H1 (cell line): ENCODE data around the gene RAB3GAP2.

Experiments
- CEBPB ChIP-seq: IDR thresholded peaks from 2 replicates; pipeline ENCODE4 v1.6.1; 2012; ENCODE audit warnings: low read depth, low read length
- CHD1 ChIP-seq: IDR thresholded peaks from 2 replicates; pipeline ENCODE4 v1.6.1; 2012; ENCODE audit warnings: low read depth, low read length, improper control_type of control experiment
- EP300 ChIP-seq, 2 experiments: IDR thresholded peaks; 1 replicate in 1 of 2; 2 replicates in 1 of 2; pipeline ENCODE4 v1.6.1; 2011 to 2012; ENCODE audit warnings: low read depth in 2 of 2, low read length in 2 of 2, mild to moderate bottlenecking in 2 of 2, borderline replicate concordance in 1 of 2, inconsistent platforms in 1 of 2, moderate library complexity in 1 of 2
- EZH2 ChIP-seq: fragments of 200-600 bp; sonication (generic); IDR thresholded peaks from 2 replicates; pipeline ENCODE4 v1.7.1; 2012; ENCODE audit warnings: low read depth, mild to moderate bottlenecking, moderate library complexity, low read length, inconsistent platforms; ENCODE audit not compliant: severe bottlenecking
- HDAC2 ChIP-seq, 2 experiments: fragments of 300-600 bp in 1 of 2; sonication (generic) in 1 of 2; IDR thresholded peaks; 2 replicates each; pipeline ENCODE4 v1.6.1; 2011 to 2012; ENCODE audit warnings: low read depth in 2 of 2, low read length in 2 of 2, mild to moderate bottlenecking in 2 of 2, moderate library complexity in 2 of 2, borderline replicate concordance in 1 of 2, inconsistent platforms in 1 of 2
- MAFK ChIP-seq: IDR thresholded peaks from 2 replicates; pipeline ENCODE4 v1.6.1; 2012; ENCODE audit warnings: low read depth, mild to moderate bottlenecking, improper control_type of control experiment, low read length
- POLR2A ChIP-seq, 2 experiments: IDR thresholded peaks; 1 replicate in 1 of 2; 2 replicates in 1 of 2; pipeline ENCODE4 v1.6.1; 2011; ENCODE audit warnings: low read depth in 2 of 2, low read length in 2 of 2, mild to moderate bottlenecking in 2 of 2; ENCODE audit errors: control extremely low read depth in 1 of 2
- POLR2AphosphoS5 ChIP-seq: IDR thresholded peaks from 2 replicates; pipeline ENCODE4 v1.6.1; 2011; ENCODE audit warnings: low read depth, low read length
- RFX5 ChIP-seq: IDR thresholded peaks from 2 replicates; pipeline ENCODE4 v1.6.1; 2011; ENCODE audit warnings: low read depth, low read length, improper control_type of control experiment, borderline replicate concordance
- SIN3A ChIP-seq, 2 experiments: IDR thresholded peaks in 1 of 2; conservative IDR thresholded peaks in 1 of 2; 2 replicates each; pipeline ENCODE4 v1.6.1; 2011 to 2012; ENCODE audit warnings: low read length in 2 of 2, improper control_type of control experiment in 1 of 2, low read depth in 1 of 2, mild to moderate bottlenecking in 1 of 2
- TEAD4 ChIP-seq: IDR thresholded peaks from 2 replicates; pipeline ENCODE4 v1.6.1; 2012; ENCODE audit warnings: low read depth, low read length, inconsistent platforms, mixed read lengths
- YY1 ChIP-seq: IDR thresholded peaks from 2 replicates; pipeline ENCODE4 v1.6.1; 2011; ENCODE audit warnings: low read depth, mild to moderate bottlenecking, low read length
- TF ChIP-seq, protein P1 (sequence below), 3 experiments: IDR thresholded peaks; 1 replicate in 2 of 3; 2 replicates in 1 of 3; pipeline versions ENCODE4 v1.5.1 to v1.6.1; 2011; ENCODE audit warnings: low read length in 3 of 3, mild to moderate bottlenecking in 3 of 3, inconsistent platforms in 2 of 3, low read depth in 1 of 3, moderate library complexity in 1 of 3; ENCODE audit not compliant: insufficient read depth in 1 of 3; ENCODE audit errors: control extremely low read depth in 1 of 3

DNA sequence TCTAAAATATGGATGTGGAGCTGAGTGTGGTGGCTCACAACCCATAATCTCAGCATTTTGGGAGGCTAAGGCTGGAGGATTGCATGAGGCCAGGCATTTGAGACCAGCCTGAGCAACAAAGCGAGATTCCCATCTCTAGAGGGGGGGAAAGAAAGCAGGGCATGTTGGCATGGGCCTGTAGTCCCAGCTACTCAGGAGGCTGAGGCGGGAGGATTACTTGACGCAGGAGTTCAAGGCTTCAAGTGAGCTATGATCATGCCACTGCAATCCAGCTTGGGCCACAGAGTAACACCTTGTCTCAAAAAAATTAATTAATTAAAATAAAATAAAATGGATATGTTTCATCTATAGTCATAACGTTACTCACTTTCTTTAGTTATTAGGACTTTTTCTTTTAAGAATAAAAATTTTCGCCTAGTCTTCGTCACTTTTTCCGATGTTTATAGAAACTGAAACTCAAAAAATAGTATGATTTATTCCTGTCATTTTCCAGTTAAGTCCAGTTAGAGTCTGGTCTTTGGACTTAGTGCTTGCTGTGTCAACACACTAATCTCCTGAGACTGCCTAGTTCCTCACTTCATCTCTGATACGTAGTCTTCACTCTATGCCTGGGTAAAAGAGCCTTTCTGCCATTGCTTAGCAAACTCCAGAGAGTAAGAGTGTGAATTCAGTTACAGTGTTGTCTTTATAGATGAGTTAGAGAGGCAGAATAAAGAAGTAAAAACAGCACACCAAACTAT lies 150.3 kb downstream of the RAB3GAP2 start:
- TF ChIP-seq POLR2AphosphoS5 (no peak), CEBPB (no peak), YY1 (no peak), RFX5 (no peak), SIN3A (conservative IDR thresholded peaks at IDR 0.05 in 1 of 2, IDR thresholded peaks at IDR 0.05 in 1 of 2; ENCODE audit: low read depth in 1 of 2, low read length in 2 of 2) (no peak), TEAD4 (no peak), CHD1 (no peak), HDAC2 (IDR thresholded peaks at IDR 0.05; ENCODE audit: borderline replicate concordance in 1 of 2, low read depth in 2 of 2, low read length in 2 of 2) (no peak), EP300 (IDR thresholded peaks at IDR 0.05; ENCODE audit: borderline replicate concordance in 1 of 2, low read depth in 2 of 2, low read length in 2 of 2) (no peak), EZH2 (no peak), MAFK (no peak), POLR2A (IDR thresholded peaks at IDR 0.05; ENCODE audit: control extremely low read depth in 1 of 2, low read depth in 2 of 2, low read length in 2 of 2) (no peak)
- TF ChIP-seq, protein P1, sequence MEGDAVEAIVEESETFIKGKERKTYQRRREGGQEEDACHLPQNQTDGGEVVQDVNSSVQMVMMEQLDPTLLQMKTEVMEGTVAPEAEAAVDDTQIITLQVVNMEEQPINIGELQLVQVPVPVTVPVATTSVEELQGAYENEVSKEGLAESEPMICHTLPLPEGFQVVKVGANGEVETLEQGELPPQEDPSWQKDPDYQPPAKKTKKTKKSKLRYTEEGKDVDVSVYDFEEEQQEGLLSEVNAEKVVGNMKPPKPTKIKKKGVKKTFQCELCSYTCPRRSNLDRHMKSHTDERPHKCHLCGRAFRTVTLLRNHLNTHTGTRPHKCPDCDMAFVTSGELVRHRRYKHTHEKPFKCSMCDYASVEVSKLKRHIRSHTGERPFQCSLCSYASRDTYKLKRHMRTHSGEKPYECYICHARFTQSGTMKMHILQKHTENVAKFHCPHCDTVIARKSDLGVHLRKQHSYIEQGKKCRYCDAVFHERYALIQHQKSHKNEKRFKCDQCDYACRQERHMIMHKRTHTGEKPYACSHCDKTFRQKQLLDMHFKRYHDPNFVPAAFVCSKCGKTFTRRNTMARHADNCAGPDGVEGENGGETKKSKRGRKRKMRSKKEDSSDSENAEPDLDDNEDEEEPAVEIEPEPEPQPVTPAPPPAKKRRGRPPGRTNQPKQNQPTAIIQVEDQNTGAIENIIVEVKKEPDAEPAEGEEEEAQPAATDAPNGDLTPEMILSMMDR (IDR thresholded peaks at IDR 0.05; ENCODE audit: control extremely low read depth in 1 of 3, insufficient read depth in 1 of 3, low read depth in 1 of 3, low read length in 3 of 3), result no peak
